Body of pancreas (tissue), 4 donors: Measurements from ENCODE around the gene HEPHL1. TPM values are rescaled to one million over a fixed set of nuclear protein-coding genes. Genes with fewer than 3 reads are reported as not detected.

Experiments used
- ATAC-seq: fragments of 150-250 bp; one replicate; pipeline ENCODE4 v1.9.1; 2016
- DNase-seq, 4 donors: peaks; one replicate each; pipeline ENCODE4 v3.0.0-alpha.2; 2019
- H3K27ac ChIP-seq, 4 donors: fragments of 200-600 bp; sonication (generic); 1 replicate in 3 of 4; 2 replicates in 1 of 4; pipeline versions ENCODE4 v1.5.1 to v1.6.1; 2016 to 2019; ENCODE audit warnings: mild to moderate bottlenecking in 1 of 4, mixed read lengths in 1 of 4, moderate library complexity in 1 of 4
- H3K27me3 ChIP-seq, 2 donors: fragments of 200-600 bp; sonication (generic); one replicate each; pipeline ENCODE4 v1.6.0; 2016; ENCODE audit warnings: mild to moderate bottlenecking in 1 of 2
- H3K36me3 ChIP-seq, 2 donors: fragments of 200-600 bp; sonication (generic); replicated peaks in 1 of 2; 2 replicates each; pipeline ENCODE4 v1.5.1; 2016; ENCODE audit warnings: low read depth in 2 of 2; ENCODE audit not compliant: insufficient read depth in 1 of 2
- H3K4me1 ChIP-seq: fragments of 200-600 bp; sonication (generic); one replicate; pipeline ENCODE4 v1.6.0; 2016
- H3K4me3 ChIP-seq, 2 donors: fragments of 200-600 bp; sonication (generic); 1 replicate in 1 of 2; 2 replicates in 1 of 2; pipeline ENCODE4 v1.5.1; 2016 to 2019
- H3K9me3 ChIP-seq, 3 donors: fragments of 200-600 bp; sonication (generic); 1 replicate in 2 of 3; 2 replicates in 1 of 3; pipeline ENCODE4 v1.5.1; 2016
- CTCF ChIP-seq, 7 experiments: fragments of 450-650 bp in 4 of 7; fragments of 200-600 bp in 3 of 7; sonication (generic) in 3 of 7; IDR thresholded peaks; one replicate each; pipeline ENCODE4 v1.5.1; 2016 to 2019; ENCODE audit warnings: antibody characterized with exemption in 7 of 7
- POLR2A ChIP-seq, 3 donors: fragments of 450-650 bp; IDR thresholded peaks; one replicate each; pipeline ENCODE4 v1.6.1; 2016; ENCODE audit warnings: antibody characterized with exemption in 3 of 3, mild to moderate bottlenecking in 2 of 3
- WGBS, 2 donors: methylation state at CpG; one replicate each; pipeline ENCODE4 v1.1.5; 2017; 5-methylcytosine and 5-hydroxymethylcytosine counted together
- intact Hi-C: fragments of 100-400 bp; cut with DNase I; formaldehyde crosslinking; loops from one replicate; pipeline ENCODE4 v1.15.1; 2023
- total RNA-seq, 2 donors: library from RNA; depleted of rRNA; stranded (reverse); fragments of >200 nt; gene quantifications; one replicate each; pipeline ENCODE4 v1.1.0, GENCODE V29; 2016

HEPHL1 gene
- total RNA-seq, 2 donors from 2014 or later: not detected

- Histone ChIP-seq H3K4me1 (peaks cover 38% of the 10 kb centered on the region), H3K27me3 (no peaks in the 10 kb centered on the region), H3K27ac (peak overlapping the region in 3 of 4 donors; percentile 7 to 36 (median 29)), H3K9me3 (no peaks in the 10 kb centered on the region), H3K36me3 (no peaks in the 10 kb centered on the region), H3K4me3 (no peak overlapping the region)
- TF ChIP-seq POLR2A (IDR thresholded peaks at IDR 0.05): no peak
- no peak for TF ChIP-seq CTCF (IDR thresholded peaks at IDR 0.05)
- DNase-seq: peak; percentile 36 to 66 (median 60)
- peak; percentile 54 for ATAC-seq
- intact Hi-C loops: no loop called here
- WGBS, 2 donors: 60 to 63% methylated on average over 8 to 10 of the region's 10 CpGs
Measured at GRCh38 chr11:94134651-94135512, 113.7 kb downstream of the HEPHL1 start.

GRCh38 chr11:94139416-94139815 lies 118.3 kb downstream of the HEPHL1 start:
- 83 to 92% methylated on average over 4 of the region's 4 CpGs for WGBS, 2 donors
- intact Hi-C loops: no loop called here
- Histone ChIP-seq H3K9me3 (no peaks in the 10 kb centered on the region), H3K4me1 (peaks cover 23% of the 10 kb centered on the region), H3K4me3 (no peak overlapping the region), H3K27ac (no peak overlapping the region), H3K36me3 (no peaks in the 10 kb centered on the region), H3K27me3 (no peaks in the 10 kb centered on the region)
- DNase-seq (peak in 2 of 4 donors; percentile 34 to 36), ATAC-seq (peak; percentile 34)
- TF ChIP-seq POLR2A (IDR thresholded peaks at IDR 0.05) (no peak), CTCF (IDR thresholded peaks at IDR 0.05) (no peak)

GRCh38 chr11:94140154-94140655 lies 119.1 kb downstream of the HEPHL1 start:
- ATAC-seq (no peak), DNase-seq (no peak)
- H3K27me3 ChIP-seq: no peaks in the 10 kb centered on the region
- intact Hi-C loops: no loop called here
- H3K36me3 ChIP-seq: no peaks in the 10 kb centered on the region
- TF ChIP-seq CTCF (IDR thresholded peaks at IDR 0.05) (no peak), POLR2A (IDR thresholded peaks at IDR 0.05) (no peak)
- H3K4me1 ChIP-seq: peaks cover 18% of the 10 kb centered on the region
- H3K9me3 ChIP-seq: no peaks in the 10 kb centered on the region
- H3K27ac ChIP-seq: no peak overlapping the region
- H3K4me3 ChIP-seq: no peak overlapping the region
- 78 to 89% methylated on average over 2 of the region's 2 CpGs for WGBS, 2 donors

GRCh38 chr11:94141511-94142307 lies 120.6 kb downstream of the HEPHL1 start:
- H3K4me3 ChIP-seq: no peak overlapping the region
- no peaks in the 10 kb centered on the region for H3K36me3 ChIP-seq
- WGBS, 2 donors: 90 to 95% methylated on average over 10 to 12 of the region's 12 CpGs
- H3K27ac ChIP-seq: no peak overlapping the region
- H3K9me3 ChIP-seq: no peaks in the 10 kb centered on the region
- H3K27me3 ChIP-seq: no peaks in the 10 kb centered on the region
- peaks cover 22% of the 10 kb centered on the region for H3K4me1 ChIP-seq
- no peak for DNase-seq
- TF ChIP-seq CTCF (IDR thresholded peaks at IDR 0.05) (no peak), POLR2A (IDR thresholded peaks at IDR 0.05) (no peak)
- intact Hi-C loops: no loop called here
- ATAC-seq: no peak
